KG1 (cell line): ENCODE measurements around the gene CLCA4.
A peak's percentile ranks its signal among the peaks of the same experiment; 100 is the strongest.

Experiments used
- DNase-seq: peaks from one replicate; lab custom pipeline; 2025; lab: John Stamatoyannopoulos, UW

Gene CLCA4

GRCh38 chr1:86616871-86617270 lies 70.0 kb downstream of the CLCA4 start:
- DNase-seq: peak; percentile 68

GRCh38 chr1:86618358-86618757 lies 71.5 kb downstream of the CLCA4 start:
- DNase-seq: no peak

- no peak for DNase-seq
These were observed 72.4 kb downstream of the CLCA4 start for GRCh38 chr1:86619313-86619712.

GRCh38 chr1:86621286-86621685 lies 74.4 kb downstream of the CLCA4 start:
- DNase-seq: no peak
